ENCODE results near the gene RNASEH1.
"Not testable (repeated sequence)": the region's sequence is repeated elsewhere in the genome, so short reads cannot be mapped to it uniquely, and the experiment has no call there.

RNASEH1 gene

GRCh38 chr2:3578987-3579386 lies 20.9 kb upstream of the RNASEH1 start:
- Histone ChIP-seq H3K27ac (ENCODE audit: low read depth, low read length) (peak overlapping the region; percentile 57), H3K27me3 (ENCODE audit: control insufficient read depth in 5 of 5, insufficient read depth in 4 of 5, low read length in 5 of 5) (no peaks in the 10 kb centered on the region), H3K4me3 (ENCODE audit: low read depth in 1 of 5, low read length in 5 of 5) (no peak overlapping the region), H3K36me3 (ENCODE audit: control insufficient read depth in 5 of 5, insufficient read depth in 5 of 5, low read length in 5 of 5) (peaks cover 44 to 65% (median 50%) of the 10 kb centered on the region in 5 donors), H3K9ac (ENCODE audit: low read length in 5 of 5) (peak overlapping the region in 4 of 5 donors; percentile 13 to 68 (median 38)), H3K4me1 (ENCODE audit: control insufficient read depth in 5 of 5, insufficient read depth in 5 of 5, low read length in 5 of 5) (peaks cover 0 to 45% (median 42%) of the 10 kb centered on the region in 5 donors), H3K9me3 (ENCODE audit: control insufficient read depth in 5 of 5, low read length in 5 of 5) (no peaks in the 10 kb centered on the region)

GRCh38 chr2:3576263-3576630 lies 18.1 kb upstream of the RNASEH1 start:
- H3K9ac ChIP-seq (ENCODE audit: low read length in 5 of 5): peak overlapping the region; percentile 89 to 99 (median 95)

GRCh38 chr2:3575534-3576262 lies 17.6 kb upstream of the RNASEH1 start:
- H3K9me3 ChIP-seq (ENCODE audit: control insufficient read depth in 5 of 5, low read length in 5 of 5): no peaks in the 10 kb centered on the region
- H3K27me3 ChIP-seq (ENCODE audit: control insufficient read depth in 5 of 5, insufficient read depth in 4 of 5, low read length in 5 of 5): no peaks in the 10 kb centered on the region
- H3K4me3 ChIP-seq (ENCODE audit: low read depth in 1 of 5, low read length in 5 of 5): peak overlapping the region; percentile 80 to 92 (median 86)
- peak overlapping the region; percentile 89 to 99 (median 95) for H3K9ac ChIP-seq (ENCODE audit: low read length in 5 of 5)
- H3K36me3 ChIP-seq (ENCODE audit: control insufficient read depth in 5 of 5, insufficient read depth in 5 of 5, low read length in 5 of 5): peaks cover 28 to 42% (median 36%) of the 10 kb centered on the region in 5 donors
- peak overlapping the region; percentile 31 for H3K27ac ChIP-seq (ENCODE audit: low read depth, low read length)
- peaks cover 0 to 45% (median 38%) of the 10 kb centered on the region in 5 donors for H3K4me1 ChIP-seq (ENCODE audit: control insufficient read depth in 5 of 5, insufficient read depth in 5 of 5, low read length in 5 of 5)

More at GRCh38 chr2:3576263-3576630, 18.1 kb upstream of the RNASEH1 start:
- H3K4me1 ChIP-seq (ENCODE audit: control insufficient read depth in 5 of 5, insufficient read depth in 5 of 5, low read length in 5 of 5): peaks cover 0 to 45% (median 38%) of the 10 kb centered on the region in 5 donors
- H3K9me3 ChIP-seq (ENCODE audit: control insufficient read depth in 5 of 5, low read length in 5 of 5); H3K27me3 ChIP-seq (ENCODE audit: control insufficient read depth in 5 of 5, insufficient read depth in 4 of 5, low read length in 5 of 5): not testable (repeated sequence)
- H3K36me3 ChIP-seq (ENCODE audit: control insufficient read depth in 5 of 5, insufficient read depth in 5 of 5, low read length in 5 of 5): peaks cover 33 to 48% (median 41%) of the 10 kb centered on the region in 5 donors
- H3K4me3 ChIP-seq (ENCODE audit: low read depth in 1 of 5, low read length in 5 of 5): peak overlapping the region; percentile 80 to 92 (median 86)
- H3K27ac ChIP-seq (ENCODE audit: low read depth, low read length): peak overlapping the region; percentile 31

- no peak overlapping the region for H3K27ac ChIP-seq (ENCODE audit: low read depth, low read length)
- H3K9ac ChIP-seq (ENCODE audit: low read length in 5 of 5): no peak overlapping the region
- H3K4me3 ChIP-seq (ENCODE audit: low read depth in 1 of 5, low read length in 5 of 5): peak overlapping the region in 2 of 5 donors; percentile 80 to 84
Measured at GRCh38 chr2:3574155-3574554, 16.0 kb upstream of the RNASEH1 start.

GRCh38 chr2:3572620-3573019 lies 14.5 kb upstream of the RNASEH1 start:
- H3K27ac ChIP-seq (ENCODE audit: low read depth, low read length): no peak overlapping the region
- H3K27me3 ChIP-seq (ENCODE audit: control insufficient read depth in 5 of 5, insufficient read depth in 4 of 5, low read length in 5 of 5): no peaks in the 10 kb centered on the region
- H3K9ac ChIP-seq (ENCODE audit: low read length in 5 of 5): peak overlapping the region in 2 of 5 donors; percentile 22 to 30
- H3K9me3 ChIP-seq (ENCODE audit: control insufficient read depth in 5 of 5, low read length in 5 of 5): no peaks in the 10 kb centered on the region
- H3K4me3 ChIP-seq (ENCODE audit: low read depth in 1 of 5, low read length in 5 of 5): no peak overlapping the region
- H3K4me1 ChIP-seq (ENCODE audit: control insufficient read depth in 5 of 5, insufficient read depth in 5 of 5, low read length in 5 of 5): peaks cover 0 to 27% (median 21%) of the 10 kb centered on the region in 5 donors
- H3K36me3 ChIP-seq (ENCODE audit: control insufficient read depth in 5 of 5, insufficient read depth in 5 of 5, low read length in 5 of 5): peaks cover 4 to 12% (median 6%) of the 10 kb centered on the region in 5 donors

More at GRCh38 chr2:3574155-3574554, 16.0 kb upstream of the RNASEH1 start:
- peaks cover 0 to 42% (median 37%) of the 10 kb centered on the region in 5 donors for H3K4me1 ChIP-seq (ENCODE audit: control insufficient read depth in 5 of 5, insufficient read depth in 5 of 5, low read length in 5 of 5)
- no peaks in the 10 kb centered on the region for H3K9me3 ChIP-seq (ENCODE audit: control insufficient read depth in 5 of 5, low read length in 5 of 5)
- H3K27me3 ChIP-seq (ENCODE audit: control insufficient read depth in 5 of 5, insufficient read depth in 4 of 5, low read length in 5 of 5): no peaks in the 10 kb centered on the region
- peaks cover 13 to 27% (median 20%) of the 10 kb centered on the region in 5 donors for H3K36me3 ChIP-seq (ENCODE audit: control insufficient read depth in 5 of 5, insufficient read depth in 5 of 5, low read length in 5 of 5)

GRCh38 chr2:3571284-3571683 lies 13.2 kb upstream of the RNASEH1 start:
- Histone ChIP-seq H3K9ac (ENCODE audit: low read length in 5 of 5) (no peak overlapping the region), H3K36me3 (ENCODE audit: control insufficient read depth in 5 of 5, insufficient read depth in 5 of 5, low read length in 5 of 5) (no peaks in the 10 kb centered on the region), H3K27ac (ENCODE audit: low read depth, low read length) (no peak overlapping the region), H3K27me3 (ENCODE audit: control insufficient read depth in 5 of 5, insufficient read depth in 4 of 5, low read length in 5 of 5) (no peaks in the 10 kb centered on the region), H3K4me3 (ENCODE audit: low read depth in 1 of 5, low read length in 5 of 5) (no peak overlapping the region), H3K9me3 (ENCODE audit: control insufficient read depth in 5 of 5, low read length in 5 of 5) (no peaks in the 10 kb centered on the region), H3K4me1 (ENCODE audit: control insufficient read depth in 5 of 5, insufficient read depth in 5 of 5, low read length in 5 of 5) (peaks cover 0 to 14% (median 9%) of the 10 kb centered on the region in 5 donors)

GRCh38 chr2:3569656-3570055 lies 11.5 kb upstream of the RNASEH1 start:
- H3K9ac ChIP-seq (ENCODE audit: low read length in 5 of 5); H3K4me3 ChIP-seq (ENCODE audit: low read depth in 1 of 5, low read length in 5 of 5); H3K27me3 ChIP-seq (ENCODE audit: control insufficient read depth in 5 of 5, insufficient read depth in 4 of 5, low read length in 5 of 5); H3K27ac ChIP-seq (ENCODE audit: low read depth, low read length); H3K9me3 ChIP-seq (ENCODE audit: control insufficient read depth in 5 of 5, low read length in 5 of 5); H3K36me3 ChIP-seq (ENCODE audit: control insufficient read depth in 5 of 5, insufficient read depth in 5 of 5, low read length in 5 of 5); H3K4me1 ChIP-seq (ENCODE audit: control insufficient read depth in 5 of 5, insufficient read depth in 5 of 5, low read length in 5 of 5): not testable (repeated sequence)

- H3K4me3 ChIP-seq (ENCODE audit: low read depth in 1 of 5, low read length in 5 of 5): no peak overlapping the region
- H3K9me3 ChIP-seq (ENCODE audit: control insufficient read depth in 5 of 5, low read length in 5 of 5): no peaks in the 10 kb centered on the region
- H3K27me3 ChIP-seq (ENCODE audit: control insufficient read depth in 5 of 5, insufficient read depth in 4 of 5, low read length in 5 of 5): no peaks in the 10 kb centered on the region
- H3K27ac ChIP-seq (ENCODE audit: low read depth, low read length): no peak overlapping the region
- H3K4me1 ChIP-seq (ENCODE audit: control insufficient read depth in 5 of 5, insufficient read depth in 5 of 5, low read length in 5 of 5): no peaks in the 10 kb centered on the region
- H3K9ac ChIP-seq (ENCODE audit: low read length in 5 of 5): no peak overlapping the region
- no peaks in the 10 kb centered on the region for H3K36me3 ChIP-seq (ENCODE audit: control insufficient read depth in 5 of 5, insufficient read depth in 5 of 5, low read length in 5 of 5)
Measured at GRCh38 chr2:3566806-3567205, 8.7 kb upstream of the RNASEH1 start.

GRCh38 chr2:3565117-3565516 lies 7.0 kb upstream of the RNASEH1 start:
- Histone ChIP-seq H3K36me3 (ENCODE audit: control insufficient read depth in 5 of 5, insufficient read depth in 5 of 5, low read length in 5 of 5) (peaks cover 0 to 2% (median 0%) of the 10 kb centered on the region in 5 donors), H3K9ac (ENCODE audit: low read length in 5 of 5) (no peak overlapping the region), H3K27me3 (ENCODE audit: control insufficient read depth in 5 of 5, insufficient read depth in 4 of 5, low read length in 5 of 5) (no peaks in the 10 kb centered on the region), H3K4me3 (ENCODE audit: low read depth in 1 of 5, low read length in 5 of 5) (no peak overlapping the region), H3K9me3 (ENCODE audit: control insufficient read depth in 5 of 5, low read length in 5 of 5) (no peaks in the 10 kb centered on the region), H3K4me1 (ENCODE audit: control insufficient read depth in 5 of 5, insufficient read depth in 5 of 5, low read length in 5 of 5) (no peaks in the 10 kb centered on the region), H3K27ac (ENCODE audit: low read depth, low read length) (no peak overlapping the region)

- Histone ChIP-seq H3K9me3 (ENCODE audit: control insufficient read depth in 5 of 5, low read length in 5 of 5) (no peaks in the 10 kb centered on the region), H3K36me3 (ENCODE audit: control insufficient read depth in 5 of 5, insufficient read depth in 5 of 5, low read length in 5 of 5) (peaks cover 0 to 2% (median 0%) of the 10 kb centered on the region in 5 donors), H3K4me1 (ENCODE audit: control insufficient read depth in 5 of 5, insufficient read depth in 5 of 5, low read length in 5 of 5) (peaks cover 0 to 8% (median 8%) of the 10 kb centered on the region in 5 donors), H3K9ac (ENCODE audit: low read length in 5 of 5) (no peak overlapping the region), H3K27ac (ENCODE audit: low read depth, low read length) (no peak overlapping the region), H3K4me3 (ENCODE audit: low read depth in 1 of 5, low read length in 5 of 5) (no peak overlapping the region), H3K27me3 (ENCODE audit: control insufficient read depth in 5 of 5, insufficient read depth in 4 of 5, low read length in 5 of 5) (no peaks in the 10 kb centered on the region)
Measured at GRCh38 chr2:3563521-3563976, 5.4 kb upstream of the RNASEH1 start.

Data from subcutaneous abdominal adipose tissue (tissue), 5 donors.